GM10248 (cell line): ENCODE results near the gene HUNK.

Experiments
- CTCF ChIA-PET: fragments of 300-600 bp; sonication (Branson Sonifier 250); formaldehyde crosslinking; extraction: SDS; loops from one replicate; lab custom pipeline; 2021; ENCODE audit warnings: antibody characterized with exemption; lab: Yijun Ruan, JAX
- POLR2A ChIA-PET: fragments of 350-650 bp; sonication (Branson Sonifier 250); formaldehyde crosslinking; extraction: SDS; loops from one replicate; lab custom pipeline; 2020; ENCODE audit warnings: antibody characterized with exemption; lab: Yijun Ruan, JAX
- DNase-seq: peaks from one replicate; pipeline ENCODE4 v3.0.0; 2012; ENCODE audit errors: extremely low spot score
- TF ChIP-seq, protein P1 (sequence below): IDR thresholded peaks from 2 replicates; pipeline ENCODE4 v1.5.1; 2012; ENCODE audit warnings: mild to moderate bottlenecking, low read depth; ENCODE audit errors: extremely low read depth, missing control alignments, control extremely low read depth

Gene HUNK

GRCh38 chr21:31896019-31896418, 23.2 kb downstream of the HUNK start:
- CTCF ChIA-PET, result no interaction called here
- POLR2A ChIA-PET, result no interaction called here
- TF ChIP-seq, protein P1, sequence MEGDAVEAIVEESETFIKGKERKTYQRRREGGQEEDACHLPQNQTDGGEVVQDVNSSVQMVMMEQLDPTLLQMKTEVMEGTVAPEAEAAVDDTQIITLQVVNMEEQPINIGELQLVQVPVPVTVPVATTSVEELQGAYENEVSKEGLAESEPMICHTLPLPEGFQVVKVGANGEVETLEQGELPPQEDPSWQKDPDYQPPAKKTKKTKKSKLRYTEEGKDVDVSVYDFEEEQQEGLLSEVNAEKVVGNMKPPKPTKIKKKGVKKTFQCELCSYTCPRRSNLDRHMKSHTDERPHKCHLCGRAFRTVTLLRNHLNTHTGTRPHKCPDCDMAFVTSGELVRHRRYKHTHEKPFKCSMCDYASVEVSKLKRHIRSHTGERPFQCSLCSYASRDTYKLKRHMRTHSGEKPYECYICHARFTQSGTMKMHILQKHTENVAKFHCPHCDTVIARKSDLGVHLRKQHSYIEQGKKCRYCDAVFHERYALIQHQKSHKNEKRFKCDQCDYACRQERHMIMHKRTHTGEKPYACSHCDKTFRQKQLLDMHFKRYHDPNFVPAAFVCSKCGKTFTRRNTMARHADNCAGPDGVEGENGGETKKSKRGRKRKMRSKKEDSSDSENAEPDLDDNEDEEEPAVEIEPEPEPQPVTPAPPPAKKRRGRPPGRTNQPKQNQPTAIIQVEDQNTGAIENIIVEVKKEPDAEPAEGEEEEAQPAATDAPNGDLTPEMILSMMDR, result no peak
- DNase-seq, result no peak

GRCh38 chr21:31897311-31897710, 24.5 kb downstream of the HUNK start:
- DNase-seq, result no peak
- TF ChIP-seq, protein P1, result no peak
- ChIA-PET CTCF (no interaction called here), POLR2A (no interaction called here)

DNA sequence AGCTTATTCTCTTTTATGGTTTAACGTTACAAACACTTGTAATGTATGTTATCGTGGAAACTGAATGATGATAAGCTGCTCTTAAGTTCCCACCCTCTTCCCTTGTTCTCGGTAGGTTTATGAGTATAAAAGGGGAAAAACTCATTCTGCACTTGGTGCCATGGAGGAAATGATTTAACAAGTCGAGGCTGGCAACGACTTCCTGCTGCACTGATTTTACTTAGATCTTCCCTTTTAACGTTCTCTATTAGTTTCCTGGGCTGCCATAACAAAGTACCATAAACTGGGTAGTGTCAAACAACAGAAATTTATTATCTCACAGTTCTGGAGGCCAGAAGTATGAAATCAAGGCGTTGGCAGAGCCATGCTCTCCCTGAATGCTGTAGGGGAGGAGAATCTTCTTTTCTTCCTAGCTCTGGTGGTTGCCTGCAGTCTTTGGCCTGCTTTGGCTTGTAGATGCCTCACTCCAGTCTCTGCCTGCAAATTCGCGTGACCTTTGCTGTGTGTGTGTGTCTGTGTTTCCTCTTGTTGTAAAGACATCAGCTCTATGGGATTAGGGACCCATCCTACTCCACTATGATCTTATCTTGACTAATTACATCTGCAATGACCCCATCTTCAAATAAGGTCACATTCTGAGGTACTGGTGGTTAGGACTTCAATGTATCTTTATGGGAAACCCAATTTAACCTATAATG, 26.3 kb downstream of the HUNK start:
- TF ChIP-seq, protein P1, result no peak
- no peak for DNase-seq
- ChIA-PET POLR2A (no interaction called here), CTCF (interaction anchor here (1.1 kb wide), 1 partner anchor 33 kb away, joined by 3 read pairs; no protein-coding TSS in a partner anchor)

- CTCF ChIA-PET, result interaction anchor here (1.1 kb wide), 1 partner anchor 34 kb away, joined by 3 read pairs; no protein-coding TSS in a partner anchor
- DNase-seq, result no peak
- TF ChIP-seq, protein P1, result no peak
- POLR2A ChIA-PET, result no interaction called here
These were observed 27.5 kb downstream of the HUNK start for GRCh38 chr21:31900121-31900895.

GRCh38 chr21:31901315-31901714, 28.5 kb downstream of the HUNK start:
- TF ChIP-seq, protein P1, result no peak
- DNase-seq, result no peak
- CTCF ChIA-PET, result no interaction called here
- POLR2A ChIA-PET, result no interaction called here

GRCh38 chr21:31902438-31902837, 29.6 kb downstream of the HUNK start:
- POLR2A ChIA-PET, result no interaction called here
- no peak for DNase-seq
- CTCF ChIA-PET, result interaction anchor here (1.0 to 1.1 kb wide), 2 partner anchors 13 to 337 kb away, joined by 3 read pairs; no protein-coding TSS in a partner anchor
- TF ChIP-seq, protein P1, result no peak
